GM18867 (cell line): ENCODE measurements around the gene SYNGR2.

Experiments
- ATAC-seq: cut with Tn5 transposase; IDR thresholded peaks from one replicate; pipeline ENCODE4 v1.9.1; 2021; ENCODE audit warnings: mild to moderate bottlenecking, moderate library complexity; ENCODE audit not compliant: unreplicated experiment

SYNGR2 gene

GRCh38 chr17:78197147-78197832 is 28.9 kb downstream of the SYNGR2 start:
- no peak for ATAC-seq

GRCh38 chr17:78200451-78200850 is 32.1 kb downstream of the SYNGR2 start:
- ATAC-seq: no peak

DNA sequence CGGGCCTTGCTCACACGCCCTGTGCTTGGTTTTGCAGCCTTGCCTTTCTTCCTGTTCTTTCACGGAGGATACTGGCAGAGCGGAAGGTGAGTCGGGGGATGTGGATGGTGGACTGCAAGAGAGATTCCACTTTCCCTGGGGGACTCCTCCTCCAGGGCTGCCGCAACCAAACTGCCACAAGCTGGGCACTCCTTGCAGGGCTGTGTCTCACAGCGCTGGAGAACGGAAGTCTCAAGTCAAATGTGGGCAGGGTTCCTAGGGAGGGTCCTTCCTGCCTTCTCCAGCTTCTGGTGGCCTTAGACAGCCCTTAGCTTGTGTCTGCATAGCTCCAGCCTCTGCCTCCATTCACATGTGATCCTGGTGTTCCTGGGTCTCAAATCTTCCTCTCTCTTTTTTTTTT is 34.3 kb downstream of the SYNGR2 start:
- no peak for ATAC-seq

- ATAC-seq: no peak
Measured at GRCh38 chr17:78204387-78205123, 36.2 kb downstream of the SYNGR2 start.

- no peak for ATAC-seq
Measured at GRCh38 chr17:78205124-78205775, 36.9 kb downstream of the SYNGR2 start.

- ATAC-seq: no peak
Measured at GRCh38 chr17:78206298-78206697, 37.9 kb downstream of the SYNGR2 start.

DNA sequence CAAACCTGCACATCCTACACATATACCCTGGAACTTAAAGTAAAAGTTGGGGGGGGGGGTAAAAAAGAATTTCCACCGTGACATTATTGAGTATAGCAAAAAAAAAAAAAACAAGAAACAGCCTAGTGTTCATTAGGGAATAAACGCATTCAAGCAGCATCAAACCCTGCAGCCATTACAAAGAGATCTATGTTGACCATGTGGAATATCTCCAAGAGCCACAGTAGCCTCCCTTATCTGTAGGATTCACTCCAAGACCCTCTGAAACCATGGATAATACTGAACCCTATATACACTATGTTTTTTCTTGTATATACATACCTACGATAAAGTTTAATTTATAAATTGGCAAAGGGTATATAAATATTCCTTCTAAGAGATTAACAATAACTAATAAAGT is 40.1 kb downstream of the SYNGR2 start:
- no peak for ATAC-seq

GRCh38 chr17:78210111-78210510 is 41.7 kb downstream of the SYNGR2 start:
- ATAC-seq: no peak

DNA sequence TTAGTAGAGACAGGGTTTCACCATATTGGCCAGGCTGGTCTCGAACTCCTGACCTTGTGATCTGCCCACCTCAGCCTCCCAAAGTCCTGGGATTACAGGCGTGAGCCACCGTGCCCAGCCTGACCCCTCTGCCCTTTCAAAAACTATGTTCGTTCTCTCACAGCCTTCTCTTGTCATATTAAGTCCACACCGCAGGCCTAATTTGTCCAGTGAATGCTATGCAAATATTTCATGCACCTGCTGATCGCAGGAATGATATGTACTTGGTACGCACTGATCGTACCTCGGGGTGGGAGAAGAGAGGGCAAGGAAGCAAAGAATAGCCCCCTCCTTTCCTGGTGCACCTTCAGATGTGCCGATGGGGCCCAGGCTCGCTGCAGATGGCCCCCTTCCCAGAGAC is 42.7 kb downstream of the SYNGR2 start:
- no peak for ATAC-seq

DNA sequence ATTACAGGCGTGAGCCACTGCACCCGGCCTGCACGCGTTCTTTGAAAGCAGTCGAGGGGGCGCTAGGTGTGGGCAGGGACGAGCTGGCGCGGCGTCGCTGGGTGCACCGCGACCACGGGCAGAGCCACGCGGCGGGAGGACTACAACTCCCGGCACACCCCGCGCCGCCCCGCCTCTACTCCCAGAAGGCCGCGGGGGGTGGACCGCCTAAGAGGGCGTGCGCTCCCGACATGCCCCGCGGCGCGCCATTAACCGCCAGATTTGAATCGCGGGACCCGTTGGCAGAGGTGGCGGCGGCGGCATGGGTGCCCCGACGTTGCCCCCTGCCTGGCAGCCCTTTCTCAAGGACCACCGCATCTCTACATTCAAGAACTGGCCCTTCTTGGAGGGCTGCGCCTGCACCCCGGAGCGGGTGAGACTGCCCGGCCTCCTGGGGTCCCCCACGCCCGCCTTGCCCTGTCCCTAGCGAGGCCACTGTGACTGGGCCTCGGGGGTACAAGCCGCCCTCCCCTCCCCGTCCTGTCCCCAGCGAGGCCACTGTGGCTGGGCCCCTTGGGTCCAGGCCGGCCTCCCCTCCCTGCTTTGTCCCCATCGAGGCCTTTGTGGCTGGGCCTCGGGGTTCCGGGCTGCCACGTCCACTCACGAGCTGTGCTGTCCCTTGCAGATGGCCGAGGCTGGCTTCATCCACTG is 45.8 kb downstream of the SYNGR2 start, which contains the start of gene BIRC5:
Gene BIRC5 (plus strand): TSS at position 238 of the 690 bp plus-strand sequence. CDS start 64 bp downstream, at position 302.
- peak; percentile 93 for ATAC-seq

DNA sequence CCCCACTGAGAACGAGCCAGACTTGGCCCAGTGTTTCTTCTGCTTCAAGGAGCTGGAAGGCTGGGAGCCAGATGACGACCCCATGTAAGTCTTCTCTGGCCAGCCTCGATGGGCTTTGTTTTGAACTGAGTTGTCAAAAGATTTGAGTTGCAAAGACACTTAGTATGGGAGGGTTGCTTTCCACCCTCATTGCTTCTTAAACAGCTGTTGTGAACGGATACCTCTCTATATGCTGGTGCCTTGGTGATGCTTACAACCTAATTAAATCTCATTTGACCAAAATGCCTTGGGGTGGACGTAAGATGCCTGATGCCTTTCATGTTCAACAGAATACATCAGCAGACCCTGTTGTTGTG is 46.3 kb downstream of the SYNGR2 start:
- no peak for ATAC-seq

DNA sequence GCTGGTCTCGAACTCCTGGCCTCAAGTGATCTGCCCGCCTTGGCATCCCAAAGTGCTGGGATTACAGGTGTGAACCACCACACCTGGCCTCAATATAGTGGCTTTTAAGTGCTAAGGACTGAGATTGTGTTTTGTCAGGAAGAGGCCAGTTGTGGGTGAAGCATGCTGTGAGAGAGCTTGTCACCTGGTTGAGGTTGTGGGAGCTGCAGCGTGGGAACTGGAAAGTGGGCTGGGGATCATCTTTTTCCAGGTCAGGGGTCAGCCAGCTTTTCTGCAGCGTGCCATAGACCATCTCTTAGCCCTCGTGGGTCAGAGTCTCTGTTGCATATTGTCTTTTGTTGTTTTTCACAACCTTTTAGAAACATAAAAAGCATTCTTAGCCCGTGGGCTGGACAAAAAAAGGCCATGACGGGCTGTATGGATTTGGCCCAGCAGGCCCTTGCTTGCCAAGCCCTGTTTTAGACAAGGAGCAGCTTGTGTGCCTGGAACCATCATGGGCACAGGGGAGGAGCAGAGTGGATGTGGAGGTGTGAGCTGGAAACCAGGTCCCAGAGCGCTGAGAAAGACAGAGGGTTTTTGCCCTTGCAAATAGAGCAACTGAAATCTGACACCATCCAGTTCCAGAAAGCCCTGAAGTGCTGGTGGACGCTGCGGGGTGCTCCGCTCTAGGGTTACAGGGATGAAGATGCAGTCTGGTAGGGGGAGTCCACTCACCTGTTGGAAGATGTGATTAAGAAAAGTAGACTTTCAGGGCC is 51.2 kb downstream of the SYNGR2 start:
- no peak for ATAC-seq
